Activated CD4-positive, alpha-beta T cell treated with anti-CD3 and anti-CD28 coated beads, Interleukin-2, amount 50 U/mL, for 1 hour (primary cell): ENCODE results near the gene CFAP97D1.
"Not testable (repeated sequence)": the region's sequence is repeated elsewhere in the genome, so short reads cannot be mapped to it uniquely, and the experiment has no call there.

ENCODE experiments used
- DNase-seq: peaks from one replicate; pipeline ENCODE4 v3.0.0-alpha.2; 2020

CFAP97D1 gene

DNA sequence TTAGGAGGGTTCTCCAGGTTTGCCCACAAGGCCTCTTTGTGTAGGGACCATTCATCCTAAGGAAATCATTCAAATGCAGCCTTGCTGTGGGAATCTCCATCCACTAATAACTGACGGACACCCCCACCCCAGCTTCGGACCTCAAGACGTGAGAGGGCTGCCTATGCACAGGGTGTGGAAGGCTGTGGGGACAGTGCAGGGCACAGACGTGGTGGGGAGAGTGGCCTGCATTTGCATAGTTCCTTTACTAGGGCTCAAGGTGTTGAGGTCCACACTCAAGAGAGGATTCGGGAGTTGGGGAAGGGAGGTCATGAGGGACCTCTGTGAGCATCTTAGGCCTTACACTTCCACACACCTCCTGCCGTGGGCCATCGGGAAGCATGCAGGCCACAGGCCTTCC, 11.3 kb upstream of the CFAP97D1 start:
- DNase-seq: no peak

DNA sequence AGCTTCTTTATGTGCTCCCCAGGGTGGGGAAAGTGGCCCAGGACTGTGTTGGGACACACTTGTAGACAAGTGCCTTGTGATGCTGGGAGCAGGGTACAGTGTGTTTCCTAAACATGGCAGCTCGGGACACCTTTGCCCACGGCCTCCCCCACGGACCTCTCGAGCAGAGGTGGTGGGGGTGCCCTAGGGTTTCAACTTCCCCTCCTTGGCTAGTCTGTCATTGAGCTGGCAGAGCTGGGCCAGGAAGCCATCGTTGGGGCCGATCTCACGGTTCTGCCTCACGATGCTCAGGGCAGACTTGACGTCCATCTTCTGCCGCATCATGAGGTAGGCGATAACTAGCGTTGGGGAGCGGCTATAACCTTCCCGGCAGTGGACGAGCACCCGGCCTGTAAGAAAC, 10.8 kb upstream of the CFAP97D1 start:
- no peak for DNase-seq

DNA sequence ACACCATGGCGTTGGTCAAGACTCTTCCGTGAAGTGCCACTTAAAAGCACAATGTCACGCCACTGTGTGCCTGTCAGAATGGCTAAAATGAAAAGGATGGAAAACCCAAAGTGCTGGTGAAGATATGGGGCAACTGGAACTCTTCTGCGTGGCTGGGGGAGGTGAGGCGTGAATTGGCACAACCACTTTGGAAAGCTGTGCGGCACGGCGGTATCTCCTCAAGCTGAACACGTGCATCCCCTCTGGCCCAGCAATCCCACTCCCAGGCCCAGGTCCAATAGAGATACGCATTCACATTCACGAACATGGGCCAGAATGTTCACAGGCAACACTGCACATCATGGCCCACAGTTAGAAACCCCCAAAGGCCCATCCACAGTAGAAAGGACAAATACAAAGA, 10.4 kb upstream of the CFAP97D1 start:
- DNase-seq: no peak

DNA sequence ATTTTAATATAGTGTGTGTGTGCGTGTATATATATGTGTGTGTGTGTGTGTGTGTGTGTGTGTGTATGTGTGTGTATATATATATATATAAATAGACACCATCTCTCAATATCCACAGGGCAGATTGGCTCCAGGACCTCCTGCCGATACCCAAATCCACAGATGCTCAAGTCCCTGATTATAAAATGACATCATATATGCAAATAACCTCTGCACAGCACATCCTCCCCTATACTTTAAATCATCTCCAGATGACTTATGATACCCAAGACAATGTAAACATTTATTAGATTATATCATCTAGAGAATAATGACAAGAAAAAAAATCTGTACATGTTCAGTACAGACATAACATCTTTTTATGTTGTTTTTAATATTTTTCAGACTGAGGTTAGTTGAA, 9.3 kb upstream of the CFAP97D1 start:
- DNase-seq: no peak

DNA sequence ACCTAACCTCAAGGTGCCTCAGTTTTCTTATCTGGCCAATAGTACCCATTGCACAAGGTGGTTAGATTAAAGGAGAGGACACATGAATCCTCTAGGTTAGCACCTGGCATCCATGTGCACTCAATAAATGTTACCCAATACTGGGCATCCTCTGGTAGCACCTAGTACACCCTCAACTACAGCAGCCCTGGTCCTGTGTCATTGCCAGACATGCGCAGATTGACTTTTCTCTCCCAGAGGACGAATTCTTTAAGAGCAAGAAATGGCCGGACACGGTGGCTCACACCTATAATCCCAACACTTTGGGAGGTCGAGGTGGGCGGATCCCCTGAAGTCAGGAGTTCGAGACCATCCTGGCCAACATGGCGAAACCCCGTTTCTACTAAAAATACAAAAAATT, 8.8 kb upstream of the CFAP97D1 start:
- DNase-seq: no peak

DNA sequence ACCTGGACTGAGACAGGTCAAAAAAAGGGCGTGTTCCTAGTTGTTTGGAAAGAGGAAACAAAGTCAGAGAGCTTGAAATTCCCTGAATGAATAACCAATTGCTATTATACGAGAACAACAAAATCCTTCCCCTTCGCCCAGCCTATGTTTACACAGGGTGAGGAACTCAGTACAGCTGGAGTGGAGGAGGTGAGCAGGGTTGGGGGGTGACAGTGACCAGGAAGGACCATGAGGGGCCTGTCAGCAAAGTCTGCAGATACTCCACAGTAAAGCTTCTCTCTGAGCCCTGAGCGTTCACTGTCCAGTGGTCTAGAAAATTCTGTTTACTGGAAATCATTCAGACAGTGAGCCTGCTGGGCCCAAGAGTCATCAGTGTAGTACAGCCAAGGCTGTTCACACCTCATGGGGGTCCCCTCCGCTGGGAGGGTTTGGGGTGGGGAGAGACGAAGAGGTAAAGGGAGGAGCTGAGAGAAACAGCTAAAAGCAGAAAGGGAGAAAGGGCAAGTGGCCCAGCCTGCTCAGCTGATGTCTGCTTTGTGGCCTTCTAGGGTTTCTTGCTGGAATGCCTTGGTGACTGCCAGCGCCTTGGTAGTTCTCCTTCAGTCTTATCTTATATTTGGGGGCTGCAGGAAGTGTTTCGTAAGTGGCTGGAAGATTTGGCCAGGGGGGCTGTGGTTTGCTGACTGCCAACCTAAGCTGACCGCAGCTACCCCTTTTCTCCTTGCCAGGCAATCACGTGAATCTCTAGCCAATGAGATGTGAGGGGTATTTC, 7.2 kb upstream of the CFAP97D1 start:
- no peak for DNase-seq

DNA sequence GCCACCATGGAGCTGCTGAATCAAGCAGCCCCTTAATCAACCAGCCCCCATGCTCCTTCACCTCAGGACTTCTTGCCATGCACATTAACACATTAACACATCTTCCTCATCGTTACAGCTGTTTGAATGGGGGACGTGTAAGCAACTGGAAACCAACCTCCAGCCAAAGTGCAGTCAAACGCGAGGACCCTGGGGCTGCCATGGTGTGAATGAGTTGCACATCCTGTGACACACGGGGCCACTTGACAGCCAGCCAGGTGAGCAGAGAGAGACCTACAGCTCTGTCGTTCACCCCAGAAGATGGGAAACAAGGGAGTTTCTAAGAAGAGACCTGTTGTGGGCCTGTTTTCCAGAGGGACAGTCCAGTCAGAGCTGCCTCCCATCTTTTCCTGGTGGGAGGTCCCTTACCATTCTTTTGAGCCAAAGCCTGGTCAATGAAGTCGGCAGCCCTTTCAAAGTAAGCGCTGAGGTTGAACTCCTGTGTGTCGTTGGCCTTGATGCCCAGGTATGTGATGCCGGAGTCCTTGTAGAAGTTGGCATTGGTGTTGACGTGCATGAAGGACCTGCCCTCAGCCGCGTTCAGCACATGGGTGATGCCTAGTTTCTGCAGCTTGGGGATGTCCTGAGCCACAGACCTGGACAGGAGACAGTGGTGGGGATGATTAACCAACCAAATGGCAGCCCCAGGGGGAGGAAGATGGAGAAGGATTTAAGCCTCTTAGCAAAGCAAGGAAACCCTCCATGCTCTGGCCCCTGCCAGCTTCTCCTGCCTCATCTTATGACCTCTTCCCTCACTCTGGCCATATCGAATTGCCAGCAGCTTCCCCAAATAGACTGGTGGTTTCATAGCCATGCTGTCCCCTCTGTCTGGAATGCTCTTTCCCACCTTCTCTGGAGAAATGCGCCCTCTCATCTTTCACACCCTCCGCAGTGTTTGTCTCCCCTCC, 5.7 kb upstream of the CFAP97D1 start:
- DNase-seq: no peak

DNA sequence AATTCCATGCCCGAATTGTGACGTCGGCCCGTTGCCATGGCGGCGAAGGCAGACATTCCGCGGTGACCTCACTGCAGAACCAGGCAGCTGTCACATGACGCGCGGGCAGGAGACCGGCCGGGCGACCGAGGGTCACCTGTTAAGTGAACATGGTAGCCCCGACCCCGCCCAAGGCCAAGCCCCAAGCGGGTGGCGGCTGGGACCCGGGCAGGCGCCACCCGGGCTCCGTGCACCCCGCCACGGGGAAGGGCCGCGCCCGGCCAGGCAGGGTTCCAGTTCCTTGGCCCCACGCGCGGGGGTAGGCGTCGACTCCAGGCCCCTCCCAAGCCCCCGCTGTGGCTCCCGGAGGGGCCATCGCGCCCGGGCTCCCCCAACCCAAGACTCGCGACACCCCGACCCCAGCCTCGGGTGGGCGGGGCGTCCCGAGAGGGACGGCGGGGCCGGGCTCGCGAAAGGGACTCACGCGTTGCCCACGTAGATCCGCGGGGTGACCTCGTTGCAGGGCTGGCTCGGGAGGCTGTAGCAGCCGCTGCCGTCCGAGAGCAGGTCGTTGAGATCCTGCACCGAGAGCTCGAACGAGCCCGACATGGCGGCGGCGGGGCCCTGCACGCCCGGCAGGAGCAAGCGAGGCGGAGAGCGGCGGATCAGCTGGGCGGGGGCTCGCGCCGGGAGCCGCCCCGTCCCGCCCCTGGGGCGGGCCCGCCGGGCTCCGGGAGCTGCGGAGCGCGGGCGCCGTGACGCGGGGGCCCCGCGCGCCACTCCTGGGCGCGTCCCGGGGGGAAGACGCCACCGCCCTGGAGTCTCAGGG, 1.7 kb upstream of the CFAP97D1 start, which contains the start of gene DUSP3:
TSS of gene DUSP3 (minus strand) at position 641 of the 808 bp plus-strand sequence. CDS start at position 588, 53 bp downstream.
- DNase-seq: peak; percentile 66

DNA sequence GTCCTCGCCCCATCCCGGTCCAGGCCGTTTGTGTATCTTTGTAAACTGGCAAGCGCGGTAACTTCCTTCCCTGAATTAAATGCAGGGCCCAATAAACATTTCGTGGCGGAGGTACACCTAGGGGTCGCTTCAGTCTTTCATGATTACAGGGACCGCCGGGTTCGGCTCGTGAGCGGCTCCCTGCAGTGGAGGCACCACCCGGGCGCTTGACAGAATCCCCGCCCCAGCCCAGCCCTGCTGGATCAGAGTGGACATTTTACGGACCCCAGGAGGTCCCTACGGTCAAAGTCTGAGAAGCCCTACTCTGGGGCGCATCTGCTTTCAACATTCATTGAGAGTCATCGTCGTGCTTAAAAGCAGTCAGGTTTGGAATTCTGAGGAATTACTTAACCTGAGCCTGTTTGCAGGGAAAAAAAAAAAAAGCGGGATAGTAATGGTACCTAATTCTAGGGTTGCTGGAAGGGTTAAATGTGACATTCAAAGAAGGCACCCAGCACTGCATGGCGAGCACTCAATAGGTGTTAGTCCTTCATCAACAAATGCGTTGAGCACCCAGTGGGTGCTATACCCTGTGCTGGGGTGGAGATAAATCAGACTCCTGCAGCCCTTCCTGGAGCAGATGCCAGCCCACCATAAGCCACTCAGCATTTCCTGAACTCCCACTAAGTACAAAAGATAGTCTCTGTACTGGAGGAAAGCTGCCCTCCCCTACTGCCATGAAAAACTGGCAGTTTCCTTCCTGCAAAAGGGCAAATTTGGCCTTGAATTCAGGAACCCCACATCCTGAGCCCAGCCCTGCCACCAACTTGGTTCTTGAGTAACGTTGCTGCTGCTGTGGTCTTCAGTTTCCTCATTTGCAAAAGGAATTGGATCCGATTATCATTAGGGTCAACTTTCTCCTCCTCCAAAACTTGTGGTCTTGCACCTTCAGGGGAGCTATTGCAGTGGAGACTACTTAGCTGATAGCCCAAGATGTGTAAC, 800 bp upstream of the CFAP97D1 start:
- DNase-seq: no peak

DNA sequence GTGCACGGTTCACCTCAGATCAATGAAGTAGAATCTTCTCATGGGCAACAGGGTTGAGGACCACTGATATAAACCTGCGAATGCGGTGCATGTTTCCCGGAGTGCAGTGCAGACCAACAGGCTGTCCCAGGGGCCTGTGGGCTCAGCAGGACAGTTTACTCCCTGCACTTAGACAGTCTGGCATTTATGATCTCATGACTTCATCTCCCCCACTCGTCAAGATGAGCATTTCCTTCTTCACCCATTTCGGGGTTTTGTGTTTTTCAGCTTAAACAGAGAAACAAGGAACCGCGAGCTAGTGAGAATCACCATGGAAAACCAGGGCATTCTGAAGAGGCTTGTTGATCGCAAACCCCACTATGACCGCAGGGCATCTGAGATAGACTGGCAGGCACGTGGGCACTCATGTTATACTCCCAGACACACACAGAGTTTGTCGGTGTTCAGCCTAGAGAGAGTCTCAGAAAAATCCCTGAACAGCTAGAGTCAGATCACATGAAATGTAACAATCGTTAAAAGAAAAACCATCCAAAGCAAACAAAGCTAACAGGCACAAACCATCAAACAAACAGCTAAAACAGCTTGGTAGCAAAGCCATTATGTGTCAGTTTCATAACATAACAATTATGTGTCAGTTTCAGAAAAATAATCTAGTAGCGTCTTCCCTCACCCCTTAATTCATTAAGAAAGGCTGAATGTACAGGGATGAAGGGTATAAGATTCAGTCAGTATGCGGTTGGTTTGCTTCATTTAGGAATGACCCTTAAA, 2.9 kb downstream of the CFAP97D1 start:
- DNase-seq: no peak

DNA sequence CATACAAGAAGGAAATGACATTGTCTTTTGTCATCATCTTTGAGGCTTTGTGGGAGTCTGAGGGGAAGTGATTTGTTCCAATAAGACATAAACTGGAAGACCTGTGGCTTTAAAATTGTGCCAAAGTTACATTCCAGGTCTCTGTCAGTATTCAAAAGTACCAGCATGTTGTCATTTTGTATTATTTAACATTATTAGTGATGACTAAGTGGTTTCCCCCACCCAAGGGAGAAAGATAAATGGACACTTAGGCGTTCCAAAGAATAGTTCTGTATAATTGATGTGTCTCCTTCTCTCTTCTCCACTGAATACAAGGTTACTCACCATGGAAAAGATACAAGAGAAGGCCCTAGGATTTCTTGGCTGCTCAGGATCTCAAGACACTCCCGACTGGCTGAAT, 3.8 kb downstream of the CFAP97D1 start:
- DNase-seq: no peak

DNA sequence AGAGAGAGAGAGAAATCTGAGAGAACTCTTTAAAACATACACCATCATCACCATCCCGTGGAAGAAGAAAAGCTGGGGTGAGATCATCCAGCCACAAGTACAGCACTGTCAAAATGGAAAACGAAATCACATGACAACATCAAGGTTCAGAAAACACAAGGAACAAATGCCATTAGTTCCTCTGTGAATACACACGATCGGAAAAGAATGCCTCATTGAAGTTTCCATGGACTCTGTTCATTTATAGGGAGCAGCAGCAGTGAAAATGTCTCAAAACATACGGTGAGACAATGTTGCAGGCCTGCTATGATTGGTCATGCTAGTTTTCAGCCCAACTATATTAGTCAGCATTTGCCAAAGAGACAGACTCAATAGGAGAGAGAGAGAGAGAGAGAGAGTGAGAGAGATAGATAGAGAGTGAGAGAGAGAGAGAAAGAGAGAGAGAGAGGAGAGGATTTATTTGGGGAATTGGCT, 4.4 kb downstream of the CFAP97D1 start:
- DNase-seq: no peak

DNA sequence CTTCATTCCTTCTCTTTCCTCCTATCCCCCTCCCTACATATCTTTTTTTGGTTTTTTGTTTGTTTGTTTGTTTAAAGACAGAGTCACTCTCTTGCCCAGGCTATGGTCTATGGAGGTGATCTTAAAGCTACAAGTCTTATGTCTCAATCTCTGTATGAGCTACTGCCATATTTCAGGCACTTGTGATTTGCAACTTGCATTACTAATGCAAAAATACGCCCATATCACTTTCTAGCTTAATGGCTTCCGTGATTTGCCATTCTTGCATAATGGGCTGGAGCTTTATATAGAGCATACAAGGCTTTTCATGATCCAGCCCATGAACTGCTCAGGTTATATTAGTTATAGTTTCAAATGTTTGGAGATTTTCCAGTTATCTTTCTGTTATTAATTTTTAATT, 7.5 kb downstream of the CFAP97D1 start:
- no peak for DNase-seq

DNA sequence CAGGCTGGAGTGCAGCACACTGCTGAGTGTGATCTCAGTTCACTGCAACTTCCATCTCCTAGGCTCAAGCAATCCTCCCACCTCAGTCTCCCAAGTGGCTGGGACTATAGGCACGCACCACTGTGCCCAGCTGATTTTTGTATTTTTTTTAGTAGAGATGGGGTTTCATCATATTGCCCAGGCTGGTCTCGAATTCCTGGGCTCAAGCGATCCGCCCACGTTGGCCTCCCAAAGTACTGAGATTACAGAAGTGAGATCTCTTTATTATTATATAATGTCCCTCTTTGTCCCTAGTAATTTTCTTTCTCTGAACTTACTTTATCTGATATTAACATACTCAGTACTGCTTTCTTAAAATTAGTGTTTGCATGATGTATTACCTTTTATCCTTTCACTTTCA, 8.3 kb downstream of the CFAP97D1 start:
- no peak for DNase-seq

DNA sequence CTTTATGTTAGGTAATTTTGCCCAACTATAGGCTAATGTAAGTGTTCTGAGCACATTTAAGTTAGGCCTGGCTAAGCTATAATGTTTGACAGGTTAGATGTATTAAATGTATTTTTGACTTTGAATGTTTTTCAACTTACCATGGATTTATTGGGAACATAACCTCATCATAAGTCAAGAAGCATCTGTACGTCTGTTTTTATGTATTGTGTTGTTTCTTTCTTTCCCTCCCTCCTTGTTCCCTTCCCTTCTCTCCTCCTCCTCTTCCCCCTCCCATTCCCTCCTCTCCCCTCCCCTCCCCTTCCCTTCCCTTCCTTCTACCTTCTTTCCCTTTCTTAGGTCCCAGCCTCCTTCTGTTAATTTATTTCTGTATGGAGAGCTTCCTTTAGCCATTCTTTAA, 9.2 kb downstream of the CFAP97D1 start:
- no peak for DNase-seq

DNA sequence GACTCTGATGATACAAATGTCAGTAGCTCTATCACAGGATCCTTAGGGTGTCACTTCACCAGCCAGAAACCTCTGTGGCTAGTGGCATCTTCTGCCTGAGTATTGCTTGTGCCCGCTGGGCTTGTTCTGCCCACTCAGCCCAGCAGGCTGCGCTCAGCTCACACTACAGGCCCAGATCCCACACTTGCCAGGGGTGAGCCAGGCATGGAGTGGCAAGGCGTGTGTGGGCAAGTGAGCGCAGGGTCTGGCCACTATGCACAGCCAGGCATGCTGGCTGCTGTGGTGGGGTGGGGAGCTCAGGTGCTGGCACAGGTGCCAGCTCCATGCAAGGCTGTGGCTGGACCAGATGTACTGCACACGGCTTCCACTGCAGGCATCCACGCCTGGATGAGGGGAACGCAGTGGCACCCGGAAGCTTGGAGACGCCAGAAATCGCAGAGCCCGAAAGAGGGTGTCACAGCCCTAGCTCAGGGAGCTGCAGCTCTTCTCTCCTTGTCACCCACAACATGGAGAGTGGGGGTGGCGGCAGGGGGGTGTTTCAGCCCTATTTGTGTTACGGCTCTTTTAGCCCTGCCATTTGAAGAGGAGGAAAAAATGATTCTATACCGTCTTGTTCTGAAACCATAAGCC, 10.2 kb downstream of the CFAP97D1 start:
- no peak for DNase-seq

DNA sequence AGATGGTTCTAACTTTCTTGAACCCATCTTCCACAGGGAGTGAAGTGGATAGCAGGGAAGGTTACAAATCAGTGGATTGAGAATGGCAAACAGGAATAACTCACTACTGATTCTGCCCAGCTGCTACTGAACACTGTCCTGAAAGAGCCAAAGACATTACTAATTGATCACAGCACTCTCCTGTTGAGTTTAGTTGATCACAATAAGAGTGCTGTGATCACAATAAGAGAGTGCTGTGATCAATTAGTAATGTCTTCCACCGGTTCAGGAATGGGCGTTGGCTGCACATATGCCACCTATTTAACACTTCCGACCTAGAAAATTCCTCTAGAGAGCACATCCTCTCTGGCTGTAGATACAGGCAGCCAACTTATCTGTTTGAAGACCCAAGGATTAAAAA, 11.4 kb downstream of the CFAP97D1 start:
- no peak for DNase-seq

DNA sequence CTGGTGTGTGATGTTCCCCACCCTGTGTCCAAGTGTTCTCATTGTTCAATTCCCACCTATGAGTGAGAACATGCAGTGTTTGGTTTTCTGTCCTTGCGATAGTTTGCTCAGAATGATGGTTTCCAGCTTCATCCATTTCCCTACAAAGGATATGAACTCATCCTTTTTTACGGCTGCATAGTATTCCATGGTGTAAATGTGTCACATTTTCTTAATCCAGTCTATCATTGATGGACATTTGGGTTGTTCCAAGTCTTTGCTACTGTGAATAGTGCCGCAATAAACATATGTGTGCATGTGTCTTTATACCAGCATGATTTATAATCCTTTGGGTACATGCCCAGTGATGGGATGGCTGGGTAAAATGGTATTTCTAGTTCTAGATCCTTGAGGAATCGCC, 12.4 kb downstream of the CFAP97D1 start:
- DNase-seq: not testable (repeated sequence)

DNA sequence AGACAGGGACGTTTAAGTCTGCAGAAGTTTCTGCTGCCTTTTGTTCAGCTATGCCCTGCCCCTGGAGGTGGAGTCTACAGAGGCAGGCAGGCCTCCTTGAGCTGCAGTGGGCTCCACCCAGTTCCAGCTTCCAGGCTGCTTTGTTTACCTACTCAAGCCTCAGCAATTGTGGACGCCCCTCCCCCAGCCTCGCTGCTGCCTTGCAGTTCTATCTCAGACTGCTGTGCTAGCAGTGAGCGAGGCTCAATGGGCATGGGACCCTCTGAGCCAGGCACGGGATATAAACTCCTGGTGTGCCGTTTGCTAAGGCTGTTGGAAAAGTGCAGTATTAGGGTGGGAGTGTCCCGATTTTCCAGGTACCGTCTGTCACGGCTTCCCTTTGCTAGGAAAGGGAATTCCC, 17.8 kb downstream of the CFAP97D1 start:
- not testable (repeated sequence) for DNase-seq

DNA sequence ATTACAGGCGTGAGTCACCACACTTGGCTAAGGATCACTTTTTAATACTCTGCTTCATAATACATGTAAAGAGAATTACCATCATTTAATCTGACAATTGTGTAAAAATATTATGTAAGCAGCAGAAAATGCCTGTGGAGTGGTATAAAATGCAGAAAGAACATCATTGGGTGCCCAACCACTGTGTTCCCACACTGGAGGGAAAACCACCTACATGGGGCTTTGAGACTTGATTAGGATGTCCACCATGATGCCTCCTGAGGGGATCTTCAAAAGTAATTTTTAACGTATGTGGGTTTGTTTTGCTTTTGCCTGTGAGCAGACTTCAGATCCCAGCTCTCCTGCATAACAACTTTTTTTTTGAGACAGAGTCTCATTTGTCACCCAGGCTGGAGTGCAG, 18.8 kb downstream of the CFAP97D1 start:
- DNase-seq: no peak
